COR-L47 (cell line): ENCODE results near the gene HOXB1.

Experiments
- DNase-seq: peaks from one replicate; lab custom pipeline; 2025; lab: John Stamatoyannopoulos, UW

Gene HOXB1

DNA sequence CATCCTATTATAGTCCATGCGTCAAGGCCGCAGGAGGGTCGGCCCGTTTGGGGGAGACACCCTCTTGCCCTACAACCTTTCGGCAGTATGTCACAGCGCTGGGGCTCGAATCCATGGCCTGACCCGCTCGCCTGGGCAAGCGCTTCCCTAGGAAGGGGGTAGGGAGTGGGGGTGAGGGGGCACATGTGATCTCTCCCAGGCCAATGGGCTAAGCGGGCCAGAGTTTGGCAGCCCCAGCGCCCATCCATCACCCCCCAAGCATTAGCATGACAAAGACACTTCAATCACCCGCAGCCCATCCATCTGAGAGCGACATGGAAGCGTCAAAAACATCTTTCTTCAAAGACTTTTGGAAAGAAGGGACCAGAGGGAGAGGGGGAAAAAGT lies at the start of gene HOXB1:
HOXB1 (minus strand) TSS at position 125 of the 386 bp plus-strand sequence; CDS start at position 18, 107 bp downstream.
- DNase-seq, result no peak

GRCh38 chr17:48579760-48580554 lies 49.1 kb upstream of the HOXB1 start:
- no peak for DNase-seq

- DNase-seq, result no peak
Observed at GRCh38 chr17:48579471-48579759, 48.6 kb upstream of the HOXB1 start.

DNA sequence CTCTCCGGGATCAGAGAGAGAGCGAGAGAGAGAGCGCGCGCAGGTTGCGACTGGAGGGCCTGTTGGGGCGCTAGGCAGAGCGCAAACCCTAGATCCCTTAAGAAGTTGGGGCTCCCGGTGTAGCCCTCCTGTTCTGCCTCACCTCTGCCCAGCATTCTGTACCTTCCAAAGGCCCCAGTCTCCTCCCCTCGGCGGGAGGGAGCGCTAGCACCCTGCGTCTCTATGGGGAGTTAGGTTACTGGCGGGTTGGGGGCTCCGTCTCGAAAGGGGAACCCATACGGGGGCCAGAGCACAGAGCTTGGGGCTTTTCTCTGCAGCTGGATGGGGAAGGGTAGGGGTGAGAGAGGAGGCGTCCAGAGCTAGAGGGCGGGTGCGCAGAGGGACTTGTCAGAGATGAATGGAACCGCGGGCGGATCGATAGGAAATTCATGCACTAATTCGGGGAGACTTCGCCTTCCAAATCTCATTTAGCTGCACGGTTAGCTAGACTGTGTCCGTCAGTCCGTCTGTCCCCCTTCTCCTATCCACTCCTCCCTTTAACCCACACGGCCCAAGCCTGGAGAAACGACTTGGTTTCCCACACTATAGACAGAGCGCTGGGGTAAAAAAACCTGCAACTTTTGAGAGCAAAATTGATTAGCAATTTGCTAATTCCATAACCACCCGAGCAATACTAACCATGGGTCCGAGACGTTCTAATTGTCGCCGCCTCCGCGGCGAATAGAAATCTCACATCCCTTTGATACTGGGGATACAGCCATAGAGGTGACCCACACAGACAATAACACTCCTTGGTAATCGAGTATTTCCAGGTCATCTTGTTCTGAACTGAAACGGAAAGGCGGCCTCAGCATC lies 48.0 kb upstream of the HOXB1 start:
- no peak for DNase-seq

GRCh38 chr17:48577946-48578615 lies 47.3 kb upstream of the HOXB1 start, which contains the start of gene HOXB4:
Gene HOXB4, minus strand, starts transcription at chr17:48578350. Its CDS starts 31 bp downstream, at chr17:48578319.
- peak; percentile 53 for DNase-seq

DNA sequence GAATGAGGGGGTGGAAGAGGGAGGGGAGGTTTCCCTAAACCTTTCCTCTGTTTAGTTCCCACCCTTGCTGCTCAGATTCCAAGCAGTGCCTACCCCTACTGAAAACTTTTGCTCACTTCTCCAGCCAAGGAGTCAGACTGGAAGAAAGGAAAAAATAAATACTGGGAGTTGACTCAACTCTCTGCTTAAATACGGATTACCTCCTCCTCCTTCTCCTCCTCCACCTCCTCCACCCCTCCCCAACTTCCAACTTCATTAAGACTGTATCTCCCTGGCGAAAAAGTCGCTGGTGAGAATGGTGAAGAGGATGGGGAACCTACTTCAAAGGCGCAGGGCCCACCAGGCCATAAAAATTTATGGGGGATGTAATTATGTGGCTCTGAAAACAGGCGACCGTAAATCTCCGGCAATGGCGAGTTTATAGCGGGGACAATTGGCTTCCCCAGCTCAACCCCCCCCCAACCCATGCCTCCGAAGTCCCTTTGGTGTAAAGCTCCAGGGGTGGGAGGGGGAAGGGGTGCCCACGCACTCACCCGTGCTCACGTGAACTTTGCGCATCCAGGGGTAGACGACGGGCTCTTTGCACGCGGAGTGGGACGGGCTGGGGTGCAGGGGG lies 46.6 kb upstream of the HOXB1 start:
- no peak for DNase-seq

GRCh38 chr17:48576479-48577309 lies 45.9 kb upstream of the HOXB1 start:
- no peak for DNase-seq

DNA sequence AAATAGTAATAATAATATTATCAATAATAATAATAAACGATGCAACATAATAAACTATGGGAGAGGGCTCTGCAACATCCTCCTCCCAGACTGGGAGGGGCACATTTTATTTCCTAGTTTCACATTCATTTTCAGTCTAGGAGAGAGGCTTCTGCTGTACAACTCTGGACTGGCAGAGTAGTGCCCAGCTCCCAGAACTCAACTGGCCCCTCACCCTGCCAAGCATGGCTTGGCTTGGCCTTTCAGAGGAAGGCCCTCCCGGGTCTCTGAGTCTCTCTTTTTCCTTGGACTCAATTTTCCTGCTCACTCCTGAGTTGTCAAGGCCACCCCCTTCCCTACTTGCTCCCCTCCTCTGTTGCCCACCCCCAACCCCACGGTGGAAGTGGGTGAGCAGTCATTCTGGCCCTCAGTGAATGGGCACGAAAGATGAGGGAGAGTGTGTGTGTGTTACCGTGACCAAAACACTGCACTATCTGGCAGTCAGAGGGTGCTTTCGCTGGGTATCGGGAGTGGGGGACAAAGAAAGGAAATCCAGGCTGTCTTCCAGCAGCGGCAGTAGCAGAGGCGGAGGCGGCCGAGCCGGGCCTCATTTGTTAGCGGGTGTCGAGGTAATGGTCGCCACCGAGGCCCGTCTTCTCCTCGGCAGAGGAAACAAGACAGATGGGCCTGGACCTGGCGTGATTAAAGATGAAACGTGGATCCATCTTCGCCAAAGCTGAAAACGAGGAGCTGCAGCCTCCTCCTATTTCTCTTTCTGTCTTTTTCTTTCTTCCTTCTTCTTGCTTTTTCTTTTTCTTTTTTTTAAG lies 45.1 kb upstream of the HOXB1 start:
- no peak for DNase-seq

- no peak for DNase-seq
Observed at GRCh38 chr17:48575066-48575582, 44.3 kb upstream of the HOXB1 start.

DNA sequence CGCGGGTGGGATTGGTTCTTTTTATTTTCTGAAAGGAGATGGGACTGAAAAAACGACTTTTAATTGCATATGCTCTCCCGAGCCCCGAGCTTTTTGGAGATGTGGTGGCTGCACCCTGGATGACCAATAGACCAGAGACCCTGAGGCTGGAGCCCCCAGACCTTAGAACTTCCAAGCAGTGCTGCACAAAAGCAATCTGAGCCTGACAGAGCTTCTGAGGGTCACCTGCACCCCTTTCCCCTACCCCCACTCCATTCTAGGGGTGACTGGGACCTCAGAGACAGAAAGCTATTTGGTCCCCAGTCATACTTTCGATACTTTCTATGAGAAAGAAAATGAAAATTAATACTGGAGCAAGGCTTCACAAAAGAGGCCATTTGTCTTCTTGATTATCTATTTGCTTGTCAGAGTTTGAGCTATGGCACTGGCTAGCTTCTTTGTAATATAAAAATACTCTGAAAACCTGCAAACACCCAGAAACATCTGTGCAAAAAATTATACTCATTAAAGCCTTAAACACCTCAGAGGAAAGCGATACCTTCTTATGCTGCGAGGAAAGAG lies 43.8 kb upstream of the HOXB1 start:
- DNase-seq, result no peak

- no peak for DNase-seq
Observed at GRCh38 chr17:48571826-48572417, 41.1 kb upstream of the HOXB1 start.

GRCh38 chr17:48571024-48571818 lies 40.4 kb upstream of the HOXB1 start:
- DNase-seq, result no peak

GRCh38 chr17:48570325-48571023 lies 39.7 kb upstream of the HOXB1 start:
- DNase-seq, result no peak

DNA sequence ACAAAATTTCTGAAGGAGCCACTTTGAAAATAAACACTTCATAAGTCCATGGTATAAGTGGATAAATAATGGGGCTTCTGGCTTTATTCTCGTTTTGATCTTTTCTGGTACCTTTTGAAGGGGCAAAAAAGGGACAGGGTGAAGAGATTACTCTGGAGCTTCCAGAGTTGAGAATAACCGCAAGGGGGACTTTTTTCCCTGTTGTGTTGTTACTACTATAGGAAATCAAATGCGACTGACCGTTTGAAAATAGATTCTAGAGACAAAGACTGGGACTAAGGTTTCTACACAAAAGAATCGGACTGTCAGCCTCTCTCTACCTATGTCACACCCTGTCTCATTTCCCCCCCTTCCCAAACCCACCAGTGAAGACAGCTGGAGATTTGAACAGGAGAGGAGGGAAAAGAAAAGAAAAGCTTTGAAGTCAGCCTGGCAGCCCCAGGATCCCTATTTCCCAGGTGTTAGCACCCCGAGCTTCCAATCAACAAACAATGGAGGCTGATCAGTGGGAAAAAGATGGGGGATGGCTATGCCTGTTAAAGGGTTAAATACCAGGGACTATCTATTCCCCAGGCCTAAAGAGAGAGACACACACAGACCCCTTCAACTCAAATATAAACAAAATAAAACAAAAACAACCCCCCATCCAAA lies 39.0 kb upstream of the HOXB1 start:
- no peak for DNase-seq

DNA sequence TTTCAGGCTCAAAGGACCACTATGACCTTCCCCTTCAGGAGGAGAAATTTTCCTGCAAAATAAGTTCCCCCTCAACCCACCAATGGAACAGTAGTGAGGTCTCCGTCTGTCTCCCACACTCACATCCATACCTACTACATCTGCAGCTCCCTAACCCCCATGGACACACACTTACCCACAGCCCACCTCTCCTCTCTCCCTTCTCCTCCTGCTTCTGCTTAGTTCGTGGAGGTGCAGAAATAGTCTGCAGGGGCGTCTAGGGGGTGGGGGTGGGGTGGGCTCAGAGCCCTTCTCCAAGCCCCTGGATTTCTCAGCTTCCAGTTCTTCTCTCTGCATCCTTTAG lies 38.4 kb upstream of the HOXB1 start:
- no peak for DNase-seq

GRCh38 chr17:48568499-48569239 lies 37.9 kb upstream of the HOXB1 start:
- DNase-seq, result peak; percentile 26
